Stimulated activated CD8-positive, alpha-beta memory T cell treated with anti-CD3 and anti-CD28 coated beads, Interleukin-12 subunit alpha, Interleukin-12 subunit beta, amount 100 ng/mL, for 24 hours (primary cell): ENCODE measurements around the gene ADAMTS20.
"Not testable (repeated sequence)": the region's sequence is repeated elsewhere in the genome, so short reads cannot be mapped to it uniquely, and the experiment has no call there.

Experiments
- DNase-seq: peaks from one replicate; pipeline ENCODE4 v3.0.0-alpha.2; 2020; ENCODE audit errors: extremely low read depth

The ADAMTS20 gene

DNA sequence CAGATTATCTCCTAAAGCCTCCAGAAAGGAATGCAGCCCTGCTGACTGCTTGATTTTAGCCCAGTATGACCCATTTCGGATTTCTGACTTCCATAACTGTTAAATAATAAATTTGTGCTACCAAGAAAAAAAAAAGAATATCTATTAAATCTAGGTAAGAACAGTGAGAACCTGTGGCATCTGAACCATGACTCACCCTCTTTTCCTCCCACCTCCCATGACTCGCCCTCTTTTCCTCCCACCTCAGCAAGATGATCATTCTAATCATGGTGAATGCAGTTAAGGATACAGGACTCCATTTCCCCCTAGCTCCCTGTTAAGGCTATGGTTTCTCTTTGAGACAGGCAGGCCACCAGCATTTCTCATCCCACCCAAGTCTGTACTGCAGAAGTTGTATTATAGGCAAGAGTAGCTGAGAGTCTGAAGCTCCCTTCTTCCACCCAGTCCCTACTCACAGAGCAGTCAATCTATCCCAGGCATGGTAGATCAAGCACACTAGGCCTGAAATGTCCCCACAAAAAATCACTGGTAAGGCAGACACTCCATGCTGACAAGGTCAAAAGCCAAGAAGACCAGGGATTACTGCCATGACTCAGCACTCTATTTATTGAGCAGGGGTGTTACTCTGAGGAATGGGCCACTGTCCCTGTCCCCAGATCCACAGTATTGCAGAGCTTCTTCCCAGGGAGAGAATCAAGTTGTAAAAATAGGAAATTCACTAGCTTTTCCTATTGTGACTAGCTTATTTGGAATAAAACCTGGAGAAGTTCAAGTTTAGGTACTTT is 188.9 kb downstream of the ADAMTS20 start:
- no peak for DNase-seq

DNA sequence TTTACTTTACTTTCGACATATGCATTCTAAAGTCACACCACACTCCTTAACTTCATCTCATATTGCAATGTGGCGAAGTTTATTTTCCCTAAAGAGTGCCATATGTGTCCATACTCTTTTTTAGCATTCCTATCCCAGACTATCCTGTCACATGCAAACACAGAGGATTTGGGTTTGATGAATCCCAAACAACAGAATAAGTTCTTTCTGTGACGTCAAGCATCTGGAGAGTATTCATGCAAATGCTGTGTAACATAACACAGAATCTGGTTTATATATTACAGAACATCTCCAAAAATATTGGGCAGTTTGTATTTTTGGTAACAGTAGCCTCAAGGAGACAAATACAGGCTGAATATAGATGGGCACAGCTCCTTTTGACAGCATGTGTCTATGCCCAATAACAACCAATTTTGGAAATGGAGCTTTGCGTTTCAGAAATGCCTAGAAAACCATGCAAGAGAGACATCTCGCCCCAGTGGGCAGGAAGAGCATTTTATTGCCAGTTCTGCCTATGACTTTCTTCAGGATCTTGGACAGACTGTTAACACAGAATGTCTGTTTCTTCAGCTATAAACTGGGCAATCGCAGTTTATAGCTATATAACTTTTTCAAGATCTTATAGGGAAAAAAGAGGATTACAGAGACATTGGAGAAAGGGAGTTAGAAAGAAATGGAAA is 190.8 kb downstream of the ADAMTS20 start:
- no peak for DNase-seq

DNA sequence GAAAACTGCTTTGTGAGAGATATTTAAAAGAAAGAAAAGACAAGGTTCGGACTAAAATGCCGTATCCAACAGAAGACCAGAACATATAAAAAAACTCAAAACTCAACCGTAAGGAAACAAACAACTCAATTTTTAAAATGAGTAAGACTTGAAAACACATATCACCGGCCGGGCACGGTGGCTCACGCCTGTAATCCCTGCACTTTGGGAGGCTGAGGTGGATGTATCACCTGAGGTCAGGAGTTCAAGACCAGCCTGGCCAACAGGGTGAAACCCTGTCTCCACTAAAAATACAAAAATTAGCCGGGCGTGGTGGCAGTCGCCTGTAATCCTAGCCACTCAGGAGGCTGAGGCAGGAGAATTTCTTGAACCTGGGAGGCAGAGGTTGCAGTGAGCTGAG is 192.0 kb downstream of the ADAMTS20 start:
- DNase-seq, result not testable (repeated sequence)

DNA sequence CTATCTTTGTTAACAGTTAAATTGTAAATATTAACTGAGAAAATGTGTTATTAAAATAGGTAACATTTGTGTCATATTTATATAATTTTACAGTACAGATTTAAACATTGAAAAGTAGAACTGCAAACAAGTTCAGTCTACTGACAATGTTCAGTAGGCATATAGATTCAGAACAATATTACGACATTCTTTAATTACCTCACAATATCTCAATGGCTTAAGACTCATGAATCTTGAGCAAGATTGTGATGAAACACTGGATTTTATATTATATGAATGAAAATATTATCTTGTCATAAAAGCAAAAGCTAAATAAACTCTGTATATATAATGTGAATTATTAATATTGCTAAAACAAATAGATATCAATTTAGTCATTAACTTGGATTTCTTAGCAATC is 194.9 kb downstream of the ADAMTS20 start:
- DNase-seq, result no peak

DNA sequence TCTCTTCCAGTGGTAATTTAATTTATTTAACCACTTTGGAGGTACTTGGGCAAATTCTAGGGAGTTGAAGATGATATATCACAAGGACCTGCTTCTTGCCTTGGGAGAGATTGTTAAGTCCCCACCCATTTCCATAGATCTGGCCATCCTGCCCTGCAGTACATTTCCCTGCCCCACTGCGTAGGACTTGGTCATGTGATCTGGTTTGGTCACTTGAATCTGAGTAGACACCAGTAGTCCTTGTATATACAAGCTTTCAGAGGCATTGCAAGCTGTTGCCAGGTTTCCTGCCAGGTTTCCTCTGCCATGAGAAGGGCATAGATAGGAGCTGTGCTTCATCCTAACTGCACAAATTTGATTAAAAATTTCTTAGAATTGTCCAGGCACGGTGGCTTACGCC is 200.0 kb downstream of the ADAMTS20 start:
- DNase-seq, result no peak

DNA sequence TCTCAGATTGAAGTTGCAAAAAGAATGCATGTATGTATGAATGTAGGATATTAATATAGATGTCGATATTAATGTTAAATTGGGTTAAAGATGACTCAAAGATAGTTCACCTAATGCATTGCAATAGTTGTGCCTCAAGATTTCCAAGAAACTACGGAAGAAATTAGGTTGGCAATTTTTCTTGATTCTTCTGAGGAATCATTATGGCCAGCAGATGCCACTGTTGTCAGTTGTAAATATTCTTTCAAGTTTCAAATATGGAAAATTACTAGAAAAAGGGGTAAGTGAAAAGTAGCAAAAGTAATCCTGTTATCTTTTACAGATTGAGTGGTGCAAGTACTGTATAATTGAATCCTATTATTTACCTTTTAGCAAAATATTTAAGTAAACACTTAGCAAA is 202.1 kb downstream of the ADAMTS20 start:
- DNase-seq, result no peak

DNA sequence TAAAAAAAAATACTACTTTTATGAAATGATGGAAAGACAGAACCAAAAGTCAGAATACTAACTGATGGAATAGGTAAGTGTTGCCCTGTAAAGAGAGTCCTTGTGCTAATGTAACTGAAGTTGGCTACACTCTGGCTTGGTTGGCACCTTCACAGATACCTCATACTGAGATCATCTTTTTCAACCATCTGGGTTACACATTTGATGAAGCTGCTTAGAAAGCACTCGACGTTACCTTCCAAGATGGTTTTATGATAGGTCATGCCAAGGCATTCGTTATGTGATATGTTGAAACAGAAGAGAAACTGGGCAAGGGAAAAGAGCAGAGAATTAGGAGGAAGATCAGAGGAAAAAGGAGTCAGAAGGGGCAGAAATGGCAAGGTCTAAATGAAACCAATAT is 203.8 kb downstream of the ADAMTS20 start:
- no peak for DNase-seq

DNA sequence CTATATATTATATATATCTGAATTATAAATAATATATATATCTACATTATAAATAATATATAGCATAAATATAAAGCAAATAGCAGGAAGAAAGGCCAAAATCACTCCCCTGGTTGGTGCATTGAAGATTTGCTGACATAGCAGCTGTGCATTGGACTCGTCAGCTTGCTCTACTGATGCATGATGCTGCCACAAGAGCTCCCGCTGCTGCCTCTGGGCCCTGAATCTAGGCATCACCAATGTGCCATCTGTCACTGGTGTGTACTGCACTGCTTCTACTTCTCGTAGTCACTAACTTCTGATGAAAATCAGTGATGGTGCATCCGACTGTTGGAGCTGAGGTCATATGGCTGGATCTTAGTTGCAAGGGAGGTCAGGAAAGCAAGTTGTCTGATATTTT is 205.0 kb downstream of the ADAMTS20 start:
- no peak for DNase-seq

DNA sequence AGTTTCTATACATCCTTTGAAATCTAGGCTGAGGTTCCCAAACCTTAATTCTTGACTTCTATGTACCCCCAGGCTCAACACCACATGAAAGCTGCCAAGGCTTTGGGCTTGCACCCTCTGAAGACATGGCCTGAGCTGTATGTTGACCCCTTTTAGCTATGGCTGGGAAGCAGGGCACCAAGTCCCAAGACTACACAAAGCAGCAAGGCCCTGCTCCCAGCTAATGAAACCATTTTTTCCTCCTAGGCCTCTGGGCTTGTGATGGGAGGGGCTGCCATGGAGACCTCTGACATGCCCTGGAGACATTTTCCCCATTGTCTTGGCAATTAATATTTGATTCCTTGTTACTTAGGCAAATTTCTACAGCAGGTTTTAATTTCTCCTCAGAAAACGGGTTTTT is 207.0 kb downstream of the ADAMTS20 start:
- DNase-seq, result no peak

DNA sequence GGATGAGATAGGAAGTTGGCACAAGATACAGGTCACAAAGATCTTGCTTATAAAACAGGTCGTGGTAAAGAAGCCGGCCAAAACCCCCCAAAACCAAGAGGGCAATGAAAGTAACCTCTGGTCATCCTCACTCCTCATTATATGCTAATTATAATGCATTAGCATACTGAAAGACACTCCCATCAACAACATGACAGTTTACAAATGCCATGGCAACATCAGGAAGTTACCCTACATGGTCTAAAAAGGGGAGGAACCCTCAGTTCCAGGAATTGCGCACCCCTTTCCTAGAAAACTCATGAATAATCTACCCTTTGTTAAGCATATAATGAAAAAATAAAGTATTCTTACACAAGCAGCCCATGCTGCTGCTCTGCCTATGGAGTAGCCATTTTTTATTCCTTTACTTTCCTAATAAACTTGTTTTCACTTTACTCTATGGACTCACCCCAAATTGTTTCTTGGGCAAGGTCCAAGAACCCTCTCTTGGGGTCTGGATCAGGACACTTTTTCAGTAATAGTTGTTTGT is 210.2 kb downstream of the ADAMTS20 start:
- DNase-seq, result not testable (repeated sequence)

DNA sequence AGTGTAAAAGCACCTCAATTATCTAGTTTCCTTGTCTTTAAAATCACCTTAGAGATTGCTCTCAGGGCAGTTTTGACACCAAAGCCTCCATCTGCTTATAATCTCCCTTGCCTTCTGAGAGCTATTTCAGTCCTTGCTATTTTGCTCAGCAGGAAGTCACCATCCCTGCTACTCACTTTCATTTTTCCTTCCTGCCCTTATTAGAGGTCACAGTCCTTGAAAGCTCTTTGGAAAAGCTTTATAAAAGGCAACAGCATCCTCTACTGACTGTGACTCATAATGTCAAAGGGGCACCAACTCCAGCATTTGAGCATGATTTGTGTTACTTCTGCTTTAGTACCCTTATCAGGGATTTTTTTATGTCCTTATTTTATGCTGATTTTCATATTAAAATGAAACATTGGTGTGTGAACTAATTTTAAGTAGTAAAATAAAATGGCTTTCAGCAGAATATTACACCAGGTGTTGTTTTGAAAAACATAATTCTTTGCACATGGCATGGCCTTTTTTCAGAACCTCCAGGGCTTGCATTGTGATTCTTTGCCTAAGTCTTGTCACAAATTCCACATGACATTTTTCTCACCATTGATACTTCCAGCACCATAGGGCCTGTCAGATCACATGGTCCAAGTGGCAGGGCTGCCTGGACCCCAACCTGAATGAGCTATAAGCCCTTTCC is 213.0 kb downstream of the ADAMTS20 start:
- no peak for DNase-seq

DNA sequence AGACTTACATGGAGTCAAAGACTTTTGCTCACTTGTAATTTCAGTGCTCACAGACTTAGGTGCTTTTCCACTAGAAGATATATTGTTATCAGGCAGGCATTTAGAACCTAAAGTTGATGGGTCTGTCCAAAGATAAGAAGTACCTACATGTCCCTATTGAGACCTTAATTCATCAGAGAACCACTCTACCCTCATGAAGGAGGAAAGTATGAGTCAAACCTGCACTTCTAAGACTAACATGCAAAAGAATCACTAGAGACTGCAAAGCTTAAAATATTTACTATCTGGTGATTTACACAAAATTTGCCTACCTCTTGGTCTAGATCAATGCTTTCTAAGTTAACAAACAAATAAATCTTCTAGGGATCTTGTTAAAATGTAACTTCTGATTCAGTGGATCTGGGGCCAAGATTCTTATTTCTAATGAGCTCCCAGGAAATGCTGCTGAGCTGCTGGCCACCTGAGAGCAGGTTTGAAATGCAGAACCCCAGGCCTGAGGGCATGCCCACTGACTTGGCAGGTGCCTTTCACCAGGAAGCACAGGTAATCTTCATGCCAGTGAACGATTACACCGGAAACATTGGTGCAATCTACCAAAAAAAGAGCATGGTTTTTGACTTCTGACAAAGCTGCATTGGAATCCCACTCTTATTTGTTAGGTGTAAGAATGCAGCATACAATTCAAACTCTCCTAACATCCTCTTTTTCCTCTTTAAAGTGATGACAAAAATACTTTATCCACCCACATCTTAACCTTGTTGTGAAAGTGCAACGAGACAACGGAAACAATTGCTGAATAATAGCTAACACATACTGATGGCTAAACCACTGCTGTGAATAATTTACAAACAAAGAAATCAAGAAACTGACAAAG is 214.2 kb downstream of the ADAMTS20 start:
- DNase-seq, result no peak

DNA sequence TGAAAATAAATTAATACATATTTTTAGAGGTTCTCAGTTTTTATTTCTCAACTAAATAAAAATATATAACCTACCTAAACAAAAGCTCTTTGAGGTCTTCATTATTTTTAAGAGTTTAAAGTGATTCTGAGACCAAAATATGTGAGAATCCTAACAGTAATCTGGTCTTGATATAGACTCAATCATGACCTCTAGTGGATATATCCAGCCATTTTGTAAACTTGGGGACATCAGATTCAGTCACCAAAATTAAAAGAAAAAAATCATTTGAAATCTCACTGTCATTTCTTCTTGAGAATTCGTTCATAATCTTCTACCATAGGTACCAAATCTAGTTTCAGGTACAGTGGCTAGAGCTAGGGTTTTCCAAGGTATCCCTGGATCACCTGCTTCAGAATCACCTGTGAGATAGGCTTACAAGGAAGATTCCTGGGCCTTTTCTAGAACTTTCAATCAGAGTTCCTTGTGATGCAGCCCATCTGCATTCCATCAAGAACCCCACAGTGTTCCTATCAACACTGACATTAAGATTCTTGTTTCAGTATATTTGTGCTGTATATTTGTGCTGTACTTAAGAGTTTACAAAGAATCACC is 214.9 kb downstream of the ADAMTS20 start:
- DNase-seq, result no peak

DNA sequence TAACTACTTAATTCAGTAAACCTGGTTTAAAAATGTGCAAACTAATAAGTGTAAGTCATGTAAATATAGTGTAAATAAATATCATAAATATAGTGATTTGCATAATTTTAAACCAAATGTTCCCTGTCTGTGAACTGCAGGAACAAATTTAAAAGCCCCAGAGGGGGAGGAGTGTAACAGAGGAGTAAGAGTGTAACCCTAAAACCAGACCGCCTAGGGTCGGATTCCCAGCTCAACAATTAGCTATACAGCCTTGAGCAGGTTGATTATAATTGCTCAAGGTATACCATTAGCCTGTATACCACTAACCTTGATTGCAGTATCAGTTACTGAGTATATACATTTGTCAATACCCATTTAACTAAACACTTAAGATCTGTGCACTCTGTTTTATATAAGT is 218.4 kb downstream of the ADAMTS20 start:
- no peak for DNase-seq

DNA sequence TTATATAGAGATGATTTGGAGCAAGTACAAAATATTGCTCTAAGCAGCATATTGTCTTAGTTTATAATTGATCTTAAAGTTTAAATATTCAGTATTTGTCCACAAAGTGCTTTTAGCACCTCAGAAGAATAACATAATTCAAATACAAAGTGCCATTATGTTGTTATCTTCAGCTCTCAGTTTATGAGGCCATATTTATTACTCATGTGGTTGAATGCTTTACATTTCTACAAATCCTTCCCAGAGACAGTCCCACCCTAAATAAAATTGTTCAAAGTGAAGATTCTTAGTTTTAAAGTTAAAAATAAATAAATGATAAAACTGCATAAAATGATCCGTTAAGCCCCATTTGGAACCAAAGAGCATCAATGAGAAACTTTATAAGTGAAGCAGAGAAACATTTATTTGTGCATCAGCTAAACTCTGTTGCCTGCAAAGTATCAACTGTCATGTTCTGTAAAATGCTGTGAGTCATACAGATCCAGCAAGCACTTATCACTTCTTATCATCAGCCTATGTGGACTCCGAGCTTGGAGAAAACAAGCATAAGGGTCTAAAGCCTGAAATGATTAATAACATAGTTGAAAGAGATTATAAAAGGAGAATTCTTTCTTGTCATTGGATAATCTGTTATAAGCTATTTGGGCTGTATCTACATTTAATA is 218.9 kb downstream of the ADAMTS20 start:
- DNase-seq, result no peak

DNA sequence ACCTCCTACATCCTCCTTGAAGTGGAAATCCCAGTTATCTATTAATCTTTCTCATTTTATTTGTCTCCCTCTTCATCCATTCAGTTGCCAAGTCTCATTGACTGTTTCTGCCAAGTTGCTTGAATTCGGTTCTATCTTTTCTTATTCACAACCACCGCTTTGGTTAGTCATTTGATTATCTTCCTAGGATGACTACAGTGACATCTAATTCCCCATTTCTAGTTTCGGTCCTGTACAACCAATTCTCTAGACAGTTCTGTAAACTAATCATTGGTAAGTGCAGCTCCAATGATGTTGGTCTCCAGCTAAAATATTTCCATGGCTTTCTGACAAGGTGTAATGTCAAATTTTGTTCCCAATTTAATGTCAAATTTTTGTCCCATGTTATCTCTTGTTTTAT is 220.1 kb downstream of the ADAMTS20 start:
- DNase-seq, result no peak

DNA sequence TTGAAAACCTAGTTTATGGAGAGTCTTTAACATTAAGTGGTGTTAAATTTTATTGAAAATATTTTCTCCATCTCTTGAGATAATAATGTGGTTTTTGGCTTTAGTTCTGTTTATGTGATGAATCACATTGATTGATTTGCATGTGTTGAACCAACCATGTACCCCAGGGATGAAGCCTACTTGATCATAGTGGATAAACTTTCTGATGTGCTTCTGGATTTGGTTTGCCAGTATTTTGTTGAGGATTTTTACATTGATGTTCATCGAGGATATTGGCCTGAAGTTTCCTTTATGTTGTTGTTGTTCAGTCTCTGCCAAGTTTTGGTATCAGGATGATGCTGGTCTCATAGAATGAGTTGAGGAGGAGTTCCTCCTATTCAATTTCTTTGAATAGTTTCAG is 222.6 kb downstream of the ADAMTS20 start:
- DNase-seq, result no peak

DNA sequence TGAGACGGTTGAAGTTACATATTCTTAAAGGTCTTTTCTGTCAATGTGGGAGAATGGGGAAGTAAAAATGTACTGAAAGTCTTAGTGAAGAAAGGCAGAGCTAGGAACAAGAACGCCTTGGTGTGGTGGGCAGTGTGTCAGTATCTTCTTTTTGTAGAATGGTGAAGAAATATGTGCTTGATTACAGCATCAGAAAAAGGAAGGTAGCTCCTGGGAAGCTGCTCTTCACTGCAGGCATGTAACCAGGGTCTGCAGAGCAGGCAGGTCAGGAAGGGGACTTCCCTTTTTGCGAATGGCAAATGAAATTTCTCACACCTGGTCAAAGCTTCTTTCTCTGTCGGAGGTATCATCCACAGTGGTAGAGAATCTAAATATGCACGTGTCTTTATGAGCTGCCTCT is 226.2 kb downstream of the ADAMTS20 start:
- DNase-seq, result no peak

DNA sequence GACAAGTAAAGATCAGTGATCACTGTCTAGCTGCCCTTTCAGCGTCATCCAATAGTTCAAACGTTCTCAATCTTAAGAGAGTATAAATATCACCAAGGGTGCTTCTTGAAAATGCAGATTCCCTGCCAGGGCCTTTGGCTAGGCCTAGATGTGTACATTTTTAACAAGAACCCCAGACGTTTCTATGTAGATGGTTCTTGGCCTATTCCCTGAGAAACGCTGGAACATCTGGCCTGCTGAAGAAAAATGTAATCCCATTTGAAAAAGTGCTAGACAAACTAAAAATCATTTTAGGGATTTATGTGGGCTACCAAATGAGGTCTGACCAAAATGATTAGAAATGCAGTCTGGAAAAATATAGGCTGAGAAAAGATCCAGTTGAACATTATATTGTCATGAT is 231.7 kb downstream of the ADAMTS20 start:
- no peak for DNase-seq

DNA sequence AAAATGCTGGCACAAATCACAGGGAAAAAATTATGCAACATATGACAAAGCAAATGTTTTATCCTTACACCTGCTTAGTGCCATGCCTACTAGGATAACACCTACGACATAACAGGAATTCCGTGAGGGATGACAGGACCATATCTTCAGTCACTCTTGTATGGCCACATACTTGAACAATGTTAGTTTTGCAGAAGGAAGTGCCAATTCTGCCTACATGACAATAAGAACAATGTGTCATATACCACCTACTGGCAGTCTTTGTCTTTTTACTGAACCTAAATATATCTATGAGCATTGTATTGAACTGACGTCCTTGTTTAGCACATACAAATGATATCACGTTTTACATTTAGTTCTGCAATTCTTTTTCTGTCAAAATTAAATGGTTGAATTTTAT is 234.0 kb downstream of the ADAMTS20 start:
- no peak for DNase-seq

DNA sequence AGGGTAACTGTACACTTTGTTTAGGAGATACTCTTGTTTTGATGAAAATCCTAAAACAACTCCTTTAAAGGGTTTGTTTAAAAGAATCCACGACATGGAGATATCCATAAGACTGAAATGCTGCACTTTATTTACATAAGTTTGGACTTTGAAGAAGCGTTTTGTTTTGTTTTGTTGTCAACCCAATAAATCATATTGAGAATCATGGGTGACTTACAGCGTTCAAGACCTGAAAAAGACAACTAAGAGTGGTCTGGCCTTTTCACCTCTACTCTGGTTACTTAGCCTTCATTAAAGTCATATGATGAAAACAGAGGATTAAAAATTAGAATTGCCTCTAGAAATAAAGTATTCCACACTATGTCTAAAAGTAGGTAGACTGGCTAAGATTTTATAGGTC is 234.8 kb downstream of the ADAMTS20 start:
- DNase-seq, result no peak
